Fibroblast of skin of abdomen (primary cell): ENCODE data around the gene SH3RF3.

Experiments used
- DNase-seq: peaks from one replicate; pipeline ENCODE4 v3.0.0-alpha.2; 2013

SH3RF3 gene

DNA sequence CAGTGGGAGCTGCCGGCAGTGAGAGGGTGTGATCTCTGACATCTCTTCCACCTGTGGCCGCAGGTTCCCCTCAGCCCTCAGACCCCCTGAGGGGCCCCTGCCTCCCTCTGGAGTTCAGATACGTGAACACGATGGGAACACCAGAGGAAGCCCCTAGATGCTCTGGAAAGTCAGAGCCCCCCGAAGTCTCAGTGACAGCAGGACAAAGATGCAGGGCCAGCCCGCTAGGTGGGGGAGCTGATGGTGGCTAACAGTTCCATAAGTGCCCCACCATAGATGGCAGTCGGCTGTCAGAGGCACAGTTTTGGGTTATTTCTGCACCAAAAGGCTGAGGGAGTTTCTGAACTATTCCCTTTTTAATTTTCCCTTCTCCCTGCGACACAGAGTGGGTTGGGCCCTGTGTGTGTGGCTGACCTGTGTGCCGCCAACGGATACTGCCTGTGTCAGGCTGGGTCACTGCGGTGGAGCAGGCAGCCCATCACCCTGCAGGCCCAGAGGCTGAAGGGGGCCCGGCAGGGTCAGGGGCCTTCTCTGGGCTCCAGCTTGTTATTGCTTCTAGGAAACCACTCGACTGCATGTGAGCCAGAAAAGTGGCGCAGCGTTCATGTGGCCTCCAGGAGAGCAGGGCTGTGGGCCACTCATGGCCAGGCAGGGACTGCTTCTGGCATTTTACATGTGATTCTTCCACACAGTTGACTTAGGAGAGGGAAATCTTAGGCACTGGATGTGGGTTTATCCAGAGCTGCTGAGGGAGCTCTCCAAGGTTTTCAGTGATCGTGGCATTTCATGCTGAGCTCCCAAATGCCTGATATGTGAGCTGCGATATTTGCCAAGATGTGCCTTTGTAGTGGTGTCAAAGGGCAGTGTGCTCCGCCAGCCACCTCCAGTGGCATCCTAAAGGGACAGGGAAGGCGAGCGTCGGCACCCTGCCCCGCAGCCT is 225.1 kb downstream of the SH3RF3 start:
- DNase-seq = no peak

DNA sequence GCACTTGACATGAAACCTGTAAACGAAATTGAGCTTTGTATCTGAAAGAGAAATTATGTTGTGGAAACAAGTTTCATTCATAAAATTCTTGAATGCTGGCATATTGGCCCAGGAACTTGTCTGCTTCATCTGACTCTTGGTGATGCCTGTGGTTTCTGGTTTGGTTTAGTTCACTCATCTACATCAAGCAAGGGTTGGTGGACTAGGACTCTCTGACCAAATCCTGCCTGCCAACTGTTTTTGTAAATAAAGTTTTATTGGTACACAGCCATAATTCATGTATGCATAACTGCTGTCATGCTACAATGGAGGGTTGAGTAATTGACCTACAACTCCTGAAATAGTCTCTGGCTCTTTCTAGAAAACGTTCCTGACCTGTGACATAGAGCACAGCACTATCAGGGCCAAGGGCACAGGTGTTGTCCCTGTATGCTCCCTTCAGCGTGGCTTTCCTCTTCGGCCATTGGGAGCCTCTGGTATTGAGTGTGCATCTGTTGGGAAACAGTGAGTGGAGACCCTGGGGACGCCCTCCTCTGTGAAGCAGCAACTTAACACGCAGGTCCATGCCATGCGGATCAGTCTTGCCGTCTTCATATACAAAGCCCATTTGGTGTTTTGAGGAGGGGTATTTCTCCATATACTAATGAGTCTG is 226.3 kb downstream of the SH3RF3 start:
- no peak for DNase-seq

DNA sequence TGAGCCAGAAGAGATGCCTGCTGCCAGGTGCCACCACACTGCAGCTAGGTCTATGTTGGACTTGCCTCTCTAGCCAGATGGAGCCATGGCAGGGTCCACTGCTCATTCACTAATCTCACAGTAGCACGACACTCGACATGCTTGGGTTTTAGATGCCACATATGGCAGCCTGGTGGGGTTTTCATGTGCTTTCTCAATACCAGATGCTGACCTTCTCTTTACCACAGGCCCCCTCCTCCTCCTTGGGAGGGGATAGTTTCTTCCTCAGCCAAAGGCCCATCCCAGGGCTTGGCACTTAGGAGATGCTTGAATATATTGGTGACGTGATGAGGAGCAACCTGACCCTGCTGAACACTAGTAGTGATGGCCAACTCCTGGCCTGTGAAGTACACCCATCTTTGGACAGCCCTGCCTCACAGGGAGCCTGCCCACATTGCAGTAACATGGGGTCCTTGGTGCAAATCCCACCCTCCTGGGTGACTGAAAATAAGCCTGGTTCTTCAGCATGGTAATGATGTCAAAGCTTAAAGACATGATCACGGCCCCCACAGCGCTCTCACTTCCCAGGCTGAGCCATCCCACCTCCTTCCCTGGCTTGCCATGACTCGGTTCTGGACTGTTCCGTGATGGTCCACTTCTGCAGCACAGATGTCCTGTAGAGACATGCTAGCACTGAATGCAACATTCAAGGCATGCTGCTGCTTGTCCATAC is 227.5 kb downstream of the SH3RF3 start:
- no peak for DNase-seq

DNA sequence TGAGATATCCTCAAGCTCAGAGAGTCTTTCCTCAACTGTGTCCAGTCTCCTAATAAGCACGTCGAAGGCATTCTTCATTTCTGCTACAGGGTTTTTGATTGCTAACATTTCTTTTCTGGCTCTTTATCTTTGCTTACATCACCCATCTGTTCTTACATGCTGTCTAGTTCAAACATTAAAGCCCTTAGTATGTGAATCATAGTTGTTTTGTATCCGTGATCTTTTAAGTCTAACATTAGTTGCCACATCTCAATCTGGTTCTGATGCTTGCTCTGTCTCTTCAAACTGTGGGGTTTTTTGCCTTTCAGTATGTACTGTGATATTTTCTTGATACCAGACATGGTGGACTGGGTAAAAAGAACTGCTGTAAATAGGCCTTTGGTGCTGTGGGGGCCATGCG is 235.2 kb downstream of the SH3RF3 start:
- DNase-seq = no peak

DNA sequence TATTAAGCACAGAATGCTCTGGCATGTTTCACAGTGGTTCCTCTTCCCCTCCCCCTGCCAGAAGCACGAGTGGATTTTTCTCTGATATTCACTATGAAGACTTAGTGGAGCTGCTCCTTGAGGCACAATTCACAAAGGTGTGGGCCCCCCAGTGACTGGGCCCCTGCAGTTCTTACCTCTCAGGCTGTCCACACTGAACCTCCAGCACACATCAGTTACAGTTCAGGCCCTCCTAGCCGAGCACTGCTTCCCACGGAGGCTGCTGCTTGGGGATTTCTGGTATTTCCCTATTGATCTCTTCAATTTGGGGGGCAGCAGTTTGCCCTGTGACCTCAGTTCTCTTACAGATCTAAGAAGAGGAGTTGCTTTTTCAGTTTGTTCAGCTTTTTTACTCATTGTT is 236.1 kb downstream of the SH3RF3 start:
- no peak for DNase-seq

DNA sequence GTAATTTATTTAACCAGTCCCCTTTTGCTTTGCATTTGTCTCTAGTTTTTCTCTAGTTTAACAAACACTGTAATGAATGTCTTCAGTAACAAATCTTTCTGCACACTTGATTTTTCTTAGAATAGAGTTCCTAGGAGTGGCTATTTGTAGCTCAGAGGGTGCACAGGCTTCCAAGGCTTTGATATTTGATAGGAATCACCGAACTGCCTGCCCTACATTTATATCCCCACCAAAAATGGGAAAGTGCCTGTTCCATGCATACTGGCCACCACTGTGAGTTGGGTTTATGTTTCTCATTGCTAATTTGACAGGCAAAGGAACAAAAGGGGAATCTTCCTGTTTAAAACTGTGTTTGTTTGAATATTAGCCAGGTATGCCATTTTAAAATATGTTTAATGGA is 238.7 kb downstream of the SH3RF3 start:
- DNase-seq = no peak

DNA sequence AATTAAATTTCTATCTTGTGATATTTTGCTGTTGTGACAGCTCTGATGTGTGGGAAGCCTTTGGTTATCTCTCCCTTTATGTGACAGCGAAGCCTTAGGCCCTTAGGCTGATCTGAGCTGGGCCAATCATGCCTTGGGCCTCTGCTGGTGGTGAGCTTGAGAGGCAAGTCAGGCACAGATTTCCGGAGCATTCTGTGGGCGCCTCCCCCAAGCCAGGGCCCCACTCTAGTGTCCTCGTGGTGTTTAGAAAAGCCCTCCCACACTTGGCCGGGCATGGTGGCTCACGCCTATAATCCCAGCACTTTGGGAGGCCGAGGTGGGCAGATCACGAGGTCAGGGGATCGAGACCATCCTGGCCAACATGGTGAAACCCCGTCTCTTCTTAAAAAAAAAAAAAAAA is 239.8 kb downstream of the SH3RF3 start:
- DNase-seq = no peak

DNA sequence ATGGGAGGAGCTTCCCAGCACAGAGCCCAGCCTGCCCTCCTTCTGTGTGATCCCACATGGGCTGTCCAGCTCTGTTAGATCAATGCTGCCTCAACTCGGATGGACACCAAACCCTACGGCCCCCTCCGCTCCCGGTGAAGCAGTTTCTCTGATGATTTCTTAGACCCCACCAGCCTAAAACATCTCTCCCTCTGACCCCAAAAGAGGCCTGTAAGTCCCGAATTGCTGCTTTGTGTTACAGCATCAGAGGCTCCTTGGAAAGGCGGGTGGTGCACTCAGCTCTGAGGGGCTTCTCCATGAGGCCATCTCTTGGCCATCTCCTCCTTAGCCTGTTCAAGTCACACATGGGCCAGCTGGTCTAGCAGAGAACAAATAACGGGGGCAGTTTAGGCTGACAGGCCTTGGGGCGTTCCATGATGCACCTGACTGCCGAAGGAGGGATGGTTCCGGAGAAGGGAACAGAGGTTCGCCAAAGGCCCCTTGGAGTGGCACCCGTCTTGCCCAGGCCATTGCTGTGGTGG is 240.7 kb downstream of the SH3RF3 start:
- no peak for DNase-seq

DNA sequence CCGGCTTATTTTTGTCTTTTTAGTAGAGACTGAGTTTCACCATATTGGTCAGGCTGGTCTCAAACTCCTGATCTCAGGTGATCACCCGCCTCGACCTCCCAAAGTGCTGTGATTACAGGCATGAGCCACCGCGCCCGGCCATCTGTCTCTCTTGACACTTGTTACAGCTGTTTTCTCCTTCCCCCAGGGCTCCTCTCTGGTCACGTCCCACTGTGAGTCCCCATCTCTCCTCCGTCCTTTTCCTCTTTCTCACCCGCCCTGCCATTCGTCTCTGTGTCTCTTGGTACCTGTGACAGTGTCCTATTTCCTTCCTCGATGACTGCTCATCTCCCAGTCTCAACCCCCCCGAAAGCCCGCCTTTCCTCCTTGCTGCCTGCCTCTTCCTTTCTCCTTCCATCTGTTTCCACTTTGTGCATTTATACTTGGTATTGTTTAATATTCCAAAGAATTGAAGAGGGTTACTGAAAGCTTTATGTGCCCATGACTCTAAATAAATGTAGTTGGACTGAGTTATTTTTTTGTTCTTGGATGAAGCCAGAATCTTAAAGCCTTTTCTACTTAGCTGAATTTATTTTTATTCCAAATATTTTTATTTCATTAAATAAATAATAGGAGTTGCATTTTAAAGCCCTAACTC is 241.5 kb downstream of the SH3RF3 start:
- no peak for DNase-seq

DNA sequence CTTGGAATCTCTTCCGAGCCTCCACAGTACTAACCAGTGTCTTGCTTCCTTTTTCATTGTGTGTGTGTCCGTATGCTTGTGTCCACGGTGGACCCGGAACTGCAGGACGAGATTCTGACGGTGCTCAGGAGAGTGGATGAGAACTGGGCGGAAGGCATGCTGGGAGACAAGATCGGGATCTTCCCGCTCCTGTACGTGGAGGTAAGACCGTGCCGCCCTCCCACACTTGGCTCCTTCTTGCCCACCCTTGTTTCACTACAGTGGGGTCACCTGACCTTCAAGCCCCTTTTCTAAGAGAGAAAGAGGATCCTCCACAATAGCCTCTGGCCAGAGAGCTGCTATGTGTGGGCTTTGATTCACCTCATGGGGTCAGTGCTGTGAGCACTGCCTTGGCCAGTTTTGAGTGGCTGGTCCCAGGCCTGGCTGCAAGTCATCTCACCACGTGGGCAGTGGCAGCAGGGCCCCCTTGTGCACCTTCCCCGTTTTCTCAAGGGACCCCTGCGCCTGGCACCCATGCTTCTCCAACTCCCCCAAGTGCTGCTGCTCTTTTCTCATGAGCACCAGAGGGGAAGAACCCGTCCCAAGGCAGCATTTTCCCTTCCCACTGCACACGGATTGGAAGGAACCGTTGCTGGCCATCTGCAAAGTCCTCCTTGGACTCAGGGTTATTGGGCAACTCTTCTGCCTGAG is 242.6 kb downstream of the SH3RF3 start:
- no peak for DNase-seq

DNA sequence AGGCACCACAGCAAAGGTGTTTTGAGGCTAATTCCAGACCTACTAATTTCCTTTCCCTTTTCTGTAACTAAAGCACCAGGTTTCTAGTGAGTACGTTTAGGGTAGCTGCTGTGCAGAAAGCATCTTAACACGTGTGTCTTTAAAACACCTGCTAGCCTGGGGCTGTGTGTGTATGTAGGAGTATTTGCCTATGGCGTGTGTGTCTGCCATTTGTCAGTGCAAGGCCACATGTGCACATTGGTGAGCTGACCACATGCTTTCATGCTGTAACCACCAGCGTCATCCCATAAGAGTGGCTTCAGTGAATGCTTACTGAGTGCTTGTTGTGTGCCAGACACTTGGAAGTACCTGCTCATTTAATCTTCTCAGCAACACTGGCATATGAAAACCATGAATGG is 243.2 kb downstream of the SH3RF3 start:
- DNase-seq = no peak

DNA sequence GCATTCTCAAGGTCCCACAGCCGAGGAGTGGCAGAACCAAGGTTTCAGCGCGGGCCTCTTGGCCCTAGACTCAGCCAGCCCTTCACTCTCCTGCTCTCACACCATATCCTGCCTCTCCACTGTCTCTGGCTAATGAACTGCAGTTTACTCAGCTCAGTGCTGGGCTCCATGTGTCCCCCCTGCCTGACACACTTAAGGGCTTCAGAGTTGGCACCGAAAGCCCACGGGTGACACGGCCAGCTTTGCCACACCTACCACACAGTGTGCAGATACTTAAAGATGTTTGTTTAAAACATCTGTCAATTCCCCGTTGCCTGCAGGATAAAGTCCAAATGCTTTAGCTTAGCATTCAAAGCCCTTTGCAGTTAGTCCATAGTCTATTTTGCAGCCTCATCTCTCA is 243.6 kb downstream of the SH3RF3 start:
- no peak for DNase-seq

DNA sequence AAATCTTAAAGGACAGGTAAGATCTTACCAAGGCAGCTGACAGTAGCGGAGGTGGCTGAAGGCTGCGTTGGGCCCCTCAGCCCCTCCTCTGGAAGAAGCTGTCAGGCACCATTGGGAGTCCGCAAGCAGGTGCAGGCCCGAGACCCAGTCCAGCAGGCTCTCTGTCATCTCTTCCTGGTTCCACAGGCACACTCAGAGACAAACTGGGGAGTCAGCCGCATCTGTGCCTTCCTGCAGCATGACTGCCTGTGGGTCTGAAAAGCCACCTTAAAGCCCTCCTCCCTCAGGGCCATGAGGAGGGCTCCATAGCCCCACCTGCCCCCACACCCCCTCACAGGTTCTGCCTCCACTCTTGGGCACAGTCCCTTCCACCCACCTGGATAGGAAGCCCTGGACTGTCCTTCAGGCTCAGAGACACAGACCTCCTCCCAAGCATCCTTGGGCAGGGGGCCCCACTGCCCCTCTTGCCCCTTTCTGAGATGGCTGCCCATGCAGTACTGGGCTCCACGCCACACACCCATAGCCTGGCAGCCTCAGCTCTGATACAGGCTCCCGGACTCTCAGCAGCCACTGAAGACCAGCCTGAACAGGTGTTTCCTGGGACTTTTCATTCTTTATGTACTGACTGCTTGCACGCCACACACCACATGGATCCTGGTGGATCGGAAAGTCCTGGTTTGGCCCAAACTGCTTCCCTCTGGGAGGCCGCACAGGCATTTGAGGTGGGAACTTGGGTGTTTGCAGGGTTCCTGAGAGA is 245.0 kb downstream of the SH3RF3 start:
- no peak for DNase-seq

DNA sequence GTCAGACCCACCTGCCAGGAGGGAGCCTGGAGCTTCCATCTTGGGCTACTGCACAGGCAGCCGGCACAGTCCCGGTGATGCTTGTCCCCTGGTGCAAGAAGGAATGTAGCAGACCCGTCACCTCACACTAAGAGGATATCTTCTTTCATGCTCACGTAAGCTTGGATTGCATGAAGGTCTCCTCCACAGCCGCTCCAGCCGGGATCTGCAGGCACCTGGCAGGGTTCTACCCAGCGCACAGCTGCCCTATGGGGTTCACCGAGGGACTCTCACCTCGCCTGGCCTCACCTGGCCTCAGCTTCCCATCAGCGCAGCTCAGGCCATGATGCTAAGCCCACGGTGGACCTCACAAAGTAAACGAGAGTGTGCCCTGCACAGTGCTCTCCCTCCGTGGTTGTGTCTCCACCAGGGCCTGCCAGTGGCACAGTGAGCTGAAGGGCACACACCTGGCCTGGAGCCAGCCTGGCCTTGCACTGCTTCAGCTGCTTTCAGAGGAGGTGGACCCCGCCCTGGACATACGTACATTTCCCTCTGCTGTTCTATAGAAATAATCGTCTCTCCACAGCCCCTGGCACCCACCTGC is 245.6 kb downstream of the SH3RF3 start:
- DNase-seq = no peak

DNA sequence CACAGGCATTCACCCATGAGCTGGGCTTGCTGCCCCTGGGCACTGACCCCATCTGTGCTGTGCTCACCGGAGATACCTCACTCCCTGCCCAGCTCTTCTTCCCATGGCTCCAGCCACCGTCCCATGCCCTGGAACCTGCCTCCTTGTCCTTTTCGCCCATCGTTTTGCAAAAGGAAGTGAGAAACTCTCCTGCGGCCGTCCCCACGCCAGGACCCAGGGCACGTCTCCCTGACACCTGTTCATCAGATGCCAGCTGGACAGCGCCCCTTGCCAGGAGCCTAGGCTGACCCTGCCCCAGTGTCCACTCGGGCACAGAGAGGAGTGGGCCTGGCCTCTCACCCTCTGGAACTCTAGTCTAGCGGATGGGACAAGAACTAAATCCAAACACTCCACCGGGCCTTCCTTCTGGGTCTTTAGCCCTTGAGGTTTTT is 246.1 kb downstream of the SH3RF3 start:
- no peak for DNase-seq

DNA sequence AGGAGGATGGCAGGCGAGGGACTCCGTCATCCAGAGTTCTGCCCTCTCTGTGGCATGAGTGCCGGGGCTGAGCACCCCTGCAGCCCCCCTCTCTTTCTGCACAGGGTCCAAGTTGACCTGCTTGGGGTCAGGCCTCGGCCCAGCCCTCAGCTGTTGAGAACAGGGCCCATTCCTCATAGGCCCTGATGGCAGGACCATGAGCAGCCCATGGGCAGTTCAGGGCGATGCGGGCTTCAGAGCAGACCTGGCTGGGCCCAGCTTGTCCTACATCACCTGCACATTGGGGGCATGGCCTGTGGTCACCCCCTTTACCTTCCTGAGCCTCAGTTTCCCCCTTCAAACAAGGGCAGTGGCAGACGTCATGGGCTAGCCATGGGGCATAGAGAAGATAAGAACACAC is 246.7 kb downstream of the SH3RF3 start:
- no peak for DNase-seq

DNA sequence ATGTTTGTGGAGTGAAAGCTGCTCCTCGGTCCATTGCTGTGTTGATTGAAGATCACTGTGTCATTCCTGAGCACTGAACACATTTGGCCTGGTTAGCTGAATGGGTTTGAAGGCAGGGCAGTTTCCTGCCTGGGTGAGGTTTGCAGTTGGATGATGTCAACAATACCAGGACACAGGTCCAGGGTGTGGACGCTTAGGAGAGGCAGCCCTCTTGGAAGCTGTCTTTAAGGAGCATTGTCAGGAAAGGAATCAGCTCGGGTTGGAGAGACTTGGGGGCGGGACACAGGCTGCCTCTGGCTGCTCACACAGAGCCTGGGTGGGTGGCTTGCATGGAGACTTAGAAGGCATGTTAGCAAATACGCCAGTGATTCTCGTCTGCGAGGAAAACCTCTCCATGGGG is 247.1 kb downstream of the SH3RF3 start:
- DNase-seq = no peak

DNA sequence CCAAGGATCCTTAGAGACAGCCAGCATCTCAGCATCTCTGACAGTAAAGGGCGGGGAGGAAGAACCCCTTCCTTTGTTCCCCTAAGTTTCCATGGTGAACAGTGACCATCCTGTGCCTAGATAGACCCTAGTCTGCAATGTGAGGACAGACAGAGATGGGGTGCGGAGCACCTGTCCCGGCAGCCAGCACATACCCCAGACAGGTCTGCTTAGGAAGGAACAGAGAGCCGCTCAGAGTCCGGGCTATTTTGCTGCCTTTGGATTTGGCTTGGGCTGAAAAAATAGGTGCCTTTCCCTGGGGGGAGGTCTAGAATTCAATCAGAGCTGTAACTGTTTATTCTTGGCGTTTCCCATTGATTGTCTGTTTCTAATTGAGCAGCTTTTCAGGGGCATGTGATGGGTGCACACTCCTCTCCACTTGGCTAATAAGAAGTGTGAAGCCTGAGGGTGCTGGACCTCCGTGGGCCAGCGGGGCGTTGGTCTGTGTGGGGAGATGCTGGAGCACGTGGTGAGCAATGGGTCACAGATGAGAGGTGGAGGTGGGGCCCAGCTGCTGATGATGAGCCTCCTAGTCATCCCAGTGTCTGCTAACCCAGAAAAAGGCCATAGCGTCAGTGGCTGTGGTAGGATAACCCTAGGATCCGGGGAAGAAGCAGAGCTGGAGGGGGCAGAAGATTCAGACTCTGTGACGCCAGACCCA is 247.9 kb downstream of the SH3RF3 start:
- DNase-seq = no peak

DNA sequence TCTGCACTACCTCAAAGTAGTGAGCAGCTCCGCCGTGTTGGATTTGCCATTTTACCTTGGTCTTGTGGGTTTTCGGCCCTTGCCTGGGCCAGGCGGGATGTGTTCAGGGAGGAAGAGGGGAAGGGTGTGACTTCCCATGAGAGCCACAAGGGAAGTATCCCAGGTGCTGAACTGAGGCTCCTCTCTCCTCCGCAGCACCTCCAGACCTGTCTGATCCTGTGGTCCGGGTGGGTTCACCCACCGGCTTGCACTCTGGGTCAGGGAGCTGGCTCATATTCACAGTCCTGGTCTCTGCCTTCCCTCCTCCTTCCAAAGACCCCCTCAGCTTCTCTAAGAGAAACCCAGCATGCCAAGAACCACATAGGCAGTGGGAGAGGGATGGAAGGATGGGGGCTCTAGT is 249.0 kb downstream of the SH3RF3 start:
- DNase-seq = no peak

DNA sequence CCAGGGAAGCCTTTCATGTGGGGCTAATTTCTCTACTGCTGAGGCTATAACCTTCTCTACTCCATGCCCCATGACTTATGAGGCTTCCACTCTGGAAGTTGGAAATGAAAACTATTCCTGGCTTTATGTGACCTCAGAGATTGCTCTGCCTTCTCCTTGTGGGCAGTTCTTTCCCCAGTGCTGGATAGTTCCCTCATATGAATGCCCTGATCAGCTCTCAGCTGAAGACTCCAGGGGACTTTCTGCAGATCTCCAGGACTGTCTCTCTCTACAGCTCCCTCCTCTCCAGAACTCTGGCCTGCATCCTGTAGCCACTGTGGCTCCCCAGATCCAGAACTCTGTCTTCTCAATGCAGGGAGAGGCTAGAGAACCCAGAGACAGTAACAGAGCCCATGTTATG is 249.7 kb downstream of the SH3RF3 start:
- DNase-seq = no peak
